Prostate gland (tissue), 2 donors: ENCODE measurements around the gene MYEOV. TPM values are rescaled to one million over a fixed set of nuclear protein-coding genes. Genes with fewer than 3 reads are reported as not detected.

Experiments
- DNase-seq: peaks from one replicate; pipeline ENCODE4 v3.0.0-alpha.2; 2019; ENCODE audit warnings: low spot score
- H3K27ac ChIP-seq, 2 donors: fragments of 200-600 bp; sonication (generic); 2 replicates each; pipeline ENCODE4 v1.5.1; 2017 to 2019
- H3K27me3 ChIP-seq: fragments of 200-600 bp; sonication (generic); replicated peaks from 2 replicates; pipeline ENCODE4 v1.5.1; 2019; ENCODE audit not compliant: insufficient read depth
- H3K36me3 ChIP-seq, 2 donors: fragments of 200-600 bp; sonication (generic); 1 replicate in 1 of 2; 2 replicates in 1 of 2; pipeline versions ENCODE4 v1.5.1 to v1.8.1; 2017 to 2019
- H3K4me1 ChIP-seq: fragments of 200-600 bp; sonication (generic); replicated peaks from 2 replicates; pipeline ENCODE4 v1.5.1; 2019
- H3K4me3 ChIP-seq, 2 donors: fragments of 200-600 bp; sonication (generic); 2 replicates each; pipeline ENCODE4 v1.5.1; 2017 to 2019
- H3K9me3 ChIP-seq: fragments of 200-600 bp; sonication (generic); 2 replicates; pipeline ENCODE4 v1.5.1; 2017
- CTCF ChIP-seq, 4 experiments: fragments of 200-600 bp in 2 of 4; fragments of 450-650 bp in 2 of 4; sonication (generic) in 2 of 4; IDR thresholded peaks; 1 replicate in 3 of 4; 2 replicates in 1 of 4; pipeline ENCODE4 v1.5.1; 2016 to 2019; ENCODE audit warnings: antibody characterized with exemption in 4 of 4, mild to moderate bottlenecking in 2 of 4, moderate library complexity in 2 of 4
- POLR2A ChIP-seq: fragments of 450-650 bp; IDR thresholded peaks from one replicate; pipeline ENCODE4 v1.6.1; 2016; ENCODE audit warnings: antibody characterized with exemption, mild to moderate bottlenecking
- POLR2AphosphoS5 ChIP-seq: sonication (generic); formaldehyde crosslinking; IDR thresholded peaks from one replicate; pipeline ENCODE4 v1.6.1; 2017; ENCODE audit warnings: antibody characterized with exemption
- WGBS: methylation state at CpG from one replicate; pipeline ENCODE4 v1.1.5; 2018; 5-methylcytosine and 5-hydroxymethylcytosine counted together
- intact Hi-C: fragments of 100-400 bp; cut with DNase I; formaldehyde crosslinking; loops from one replicate; pipeline ENCODE4 v1.14.2; 2022
- total RNA-seq, 2 donors: library from RNA; depleted of rRNA; stranded (reverse); fragments of >200 nt; gene quantifications; one replicate each; pipeline ENCODE4 v1.1.0, GENCODE V29; 2016

Gene MYEOV
- total RNA-seq, 2 donors from 2014 or later, result 1.1 TPM; not detected in 1

- Histone ChIP-seq H3K27me3 (peaks cover 2% of the 10 kb centered on the region), H3K27ac (no peak overlapping the region), H3K4me3 (no peak overlapping the region), H3K36me3 (no peaks in the 10 kb centered on the region), H3K4me1 (no peaks in the 10 kb centered on the region), H3K9me3 (no peaks in the 10 kb centered on the region)
- TF ChIP-seq POLR2A (no peak), POLR2AphosphoS5 (no peak), CTCF (IDR thresholded peaks at IDR 0.05) (no peak)
- DNase-seq, result no peak
- intact Hi-C loops, result no loop called here
- 69% methylated on average over 35 of the region's 35 CpGs for WGBS
These were observed 44.4 kb upstream of the MYEOV start for GRCh38 chr11:69249311-69250185.

- intact Hi-C loops, result no loop called here
- H3K36me3 ChIP-seq, result no peaks in the 10 kb centered on the region
- H3K4me3 ChIP-seq, result no peak overlapping the region
- H3K27ac ChIP-seq, result no peak overlapping the region
- DNase-seq, result no peak
- TF ChIP-seq POLR2A, result no peak
- TF ChIP-seq POLR2AphosphoS5, result no peak
- TF ChIP-seq CTCF (IDR thresholded peaks at IDR 0.05), result no peak
- no peaks in the 10 kb centered on the region for H3K4me1 ChIP-seq
- WGBS, result 89% methylated on average over 16 of the region's 16 CpGs
- no peaks in the 10 kb centered on the region for H3K9me3 ChIP-seq
- H3K27me3 ChIP-seq, result peaks cover 2% of the 10 kb centered on the region
These were observed 43.5 kb upstream of the MYEOV start for GRCh38 chr11:69250186-69251056.

- intact Hi-C loops, result no loop called here
- H3K27me3 ChIP-seq, result peaks cover 2% of the 10 kb centered on the region
- H3K4me1 ChIP-seq, result no peaks in the 10 kb centered on the region
- no peaks in the 10 kb centered on the region for H3K9me3 ChIP-seq
- TF ChIP-seq POLR2AphosphoS5 (no peak), CTCF (IDR thresholded peaks at IDR 0.05) (no peak), POLR2A (no peak)
- H3K36me3 ChIP-seq, result no peaks in the 10 kb centered on the region
- H3K4me3 ChIP-seq, result no peak overlapping the region
- H3K27ac ChIP-seq, result no peak overlapping the region
- WGBS, result 92% methylated on average over 10 of the region's 10 CpGs
- DNase-seq, result no peak
These were observed 42.9 kb upstream of the MYEOV start for GRCh38 chr11:69251057-69251393.

- WGBS, result 36% methylated on average over 31 of the region's 31 CpGs
- H3K27ac ChIP-seq, result peak overlapping the region; percentile 53 to 72
- H3K27me3 ChIP-seq, result peaks cover 2% of the 10 kb centered on the region
These were observed 42.1 kb upstream of the MYEOV start for GRCh38 chr11:69251639-69252489.

More at GRCh38 chr11:69251639-69252489, 42.1 kb upstream of the MYEOV start:
- Histone ChIP-seq H3K4me1 (no peaks in the 10 kb centered on the region), H3K9me3 (no peaks in the 10 kb centered on the region), H3K4me3 (no peak overlapping the region), H3K36me3 (no peaks in the 10 kb centered on the region)
- TF ChIP-seq CTCF (IDR thresholded peaks at IDR 0.05), result no peak
- TF ChIP-seq POLR2A, result no peak
- TF ChIP-seq POLR2AphosphoS5, result peak; percentile 57
- DNase-seq, result peak; percentile 15
- intact Hi-C loops, result no loop called here
